GM19035 (cell line): ENCODE measurements around the gene PUS7L.
"Not testable (repeated sequence)": the region's sequence is repeated elsewhere in the genome, so short reads cannot be mapped to it uniquely, and the experiment has no call there.

ENCODE experiments used
- ATAC-seq: cut with Tn5 transposase; IDR thresholded peaks from one replicate; pipeline ENCODE4 v1.9.1; 2021; ENCODE audit not compliant: unreplicated experiment

Gene PUS7L

DNA sequence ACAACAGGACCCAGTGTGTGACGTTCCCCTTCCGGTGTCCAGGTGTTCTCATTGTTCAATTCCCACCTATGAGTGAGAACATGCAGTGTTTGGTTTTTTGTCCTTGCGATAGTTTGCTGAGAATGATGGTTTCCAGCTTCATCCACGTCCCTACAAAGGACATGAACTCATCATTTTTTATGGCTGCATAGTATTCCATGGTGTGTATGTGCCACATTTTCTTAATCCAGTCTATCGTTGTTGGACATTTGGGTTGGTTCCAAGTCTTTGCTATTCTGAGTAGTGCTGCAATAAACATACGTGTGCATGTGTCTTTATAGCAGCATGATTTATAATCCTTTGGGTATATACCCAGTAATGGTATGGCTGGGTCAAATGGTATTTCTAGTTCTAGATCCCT, 7.2 kb downstream of the PUS7L start:
- not testable (repeated sequence) for ATAC-seq

GRCh38 chr12:43750814-43751213, 7.8 kb downstream of the PUS7L start:
- no peak for ATAC-seq

- no peak for ATAC-seq
These were observed 9.6 kb downstream of the PUS7L start for GRCh38 chr12:43749016-43749415.

GRCh38 chr12:43744826-43745225, 13.8 kb downstream of the PUS7L start:
- ATAC-seq: no peak

GRCh38 chr12:43742106-43742505, 16.5 kb downstream of the PUS7L start:
- ATAC-seq: no peak

DNA sequence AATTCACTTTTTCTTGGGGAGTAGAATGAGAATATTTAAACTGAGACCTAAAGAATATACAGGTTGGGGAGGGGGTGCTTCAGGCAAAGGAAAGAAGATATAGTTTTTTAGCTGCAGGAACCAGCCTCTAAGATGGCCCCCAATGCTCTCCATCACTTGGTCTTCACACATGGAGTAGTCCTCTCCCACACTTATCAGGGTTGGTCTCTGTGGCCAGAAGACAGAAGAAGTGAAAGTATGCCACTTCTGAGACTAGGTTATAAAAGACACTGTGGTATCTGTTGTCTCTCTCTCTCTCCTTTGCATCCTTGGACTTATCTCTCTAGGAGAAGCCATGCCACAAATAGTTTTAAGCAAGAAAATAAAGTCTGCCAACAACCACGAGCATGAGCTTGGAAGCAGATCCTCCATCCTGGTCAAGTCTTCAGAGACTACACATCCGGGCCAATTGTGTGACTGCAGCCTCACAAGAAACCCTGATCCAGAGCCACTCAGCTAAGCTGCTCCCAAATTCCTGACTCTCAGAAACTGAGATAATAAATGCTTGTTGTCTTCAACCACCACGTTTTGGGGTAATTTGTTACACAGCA, 18.0 kb downstream of the PUS7L start:
- ATAC-seq: no peak

- no peak for ATAC-seq
These were observed 20.9 kb downstream of the PUS7L start for GRCh38 chr12:43737646-43738045.

GRCh38 chr12:43736927-43737440, 21.6 kb downstream of the PUS7L start:
- ATAC-seq: no peak

DNA sequence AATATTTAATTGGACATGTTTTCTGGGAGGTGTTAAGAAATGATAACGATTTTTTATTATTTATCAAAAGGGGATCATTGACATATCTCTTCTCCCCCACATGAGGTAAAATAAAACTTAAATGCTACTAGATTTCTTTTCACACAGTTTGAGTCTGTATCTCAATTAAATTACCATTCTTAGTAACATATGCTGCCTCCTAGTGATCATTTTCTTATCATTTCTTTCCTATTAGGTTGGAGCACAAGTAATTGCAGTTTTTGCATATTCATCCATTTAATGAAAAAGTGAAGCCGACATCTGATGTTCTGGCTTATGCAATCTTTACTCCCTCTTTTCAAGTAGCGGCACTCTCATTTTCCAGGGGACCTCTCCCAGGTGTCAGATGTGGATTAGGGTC, 24.9 kb downstream of the PUS7L start:
- ATAC-seq: no peak

DNA sequence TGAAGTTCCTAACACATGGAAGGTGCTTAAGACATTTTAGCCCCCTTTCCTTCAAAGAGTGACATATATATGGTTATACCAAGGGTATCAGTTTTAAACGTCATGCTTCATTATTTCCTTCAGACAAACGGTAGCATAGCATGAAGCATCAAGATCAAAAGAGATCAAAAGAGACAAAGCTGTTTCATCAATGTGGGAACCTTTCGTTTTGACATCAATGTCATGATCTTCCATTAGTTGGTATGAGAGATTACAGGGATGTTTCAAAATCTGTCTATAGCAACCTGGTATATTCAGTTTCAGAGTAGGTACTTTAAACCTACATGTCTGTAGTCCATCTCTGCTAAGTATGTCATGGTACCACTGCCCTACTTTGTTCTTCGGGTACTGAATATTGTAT, 28.3 kb downstream of the PUS7L start:
- no peak for ATAC-seq

DNA sequence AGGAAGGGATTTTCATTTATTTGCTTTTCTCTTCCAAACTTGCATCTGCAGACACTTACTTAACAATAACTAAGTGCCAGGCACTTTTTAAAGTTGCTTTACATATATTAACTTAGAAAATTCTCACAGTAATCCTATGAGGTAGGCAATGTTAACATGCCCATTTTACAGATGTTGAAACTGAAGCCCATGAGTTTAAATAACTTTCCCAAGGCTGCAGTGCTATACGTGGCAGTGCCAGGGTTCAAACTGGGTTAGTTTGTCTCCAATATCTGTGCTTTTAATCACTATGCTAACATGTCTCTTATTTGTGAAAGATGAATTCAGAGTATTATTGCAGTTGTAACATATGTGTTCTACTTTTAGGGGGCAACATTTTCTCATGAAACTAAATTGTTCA, 29.9 kb downstream of the PUS7L start:
- ATAC-seq: no peak

- no peak for ATAC-seq
These were observed 30.5 kb downstream of the PUS7L start for GRCh38 chr12:43728117-43728516.

DNA sequence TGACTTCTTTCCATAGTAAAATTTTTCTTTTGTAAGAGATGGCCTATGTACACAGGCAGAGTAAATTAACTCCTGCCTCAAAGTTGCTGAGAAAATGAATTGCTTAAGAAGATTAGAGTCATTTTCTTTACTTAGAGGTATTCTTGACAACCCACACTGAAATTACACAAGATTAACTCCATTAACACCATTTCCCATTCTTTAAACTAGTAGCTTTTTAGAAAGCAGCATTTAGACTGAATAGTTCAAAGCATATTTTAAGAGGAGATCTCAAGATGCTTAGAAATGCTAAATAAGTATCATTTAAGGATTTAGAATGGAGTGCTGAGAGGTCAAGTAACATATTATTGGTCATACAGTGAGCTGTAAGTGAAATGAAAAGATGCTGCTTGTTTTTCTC, 35.5 kb downstream of the PUS7L start:
- no peak for ATAC-seq

GRCh38 chr12:43722621-43723020, 36.0 kb downstream of the PUS7L start:
- ATAC-seq: no peak

- no peak for ATAC-seq
These were observed 47.2 kb downstream of the PUS7L start for GRCh38 chr12:43711348-43711747.

DNA sequence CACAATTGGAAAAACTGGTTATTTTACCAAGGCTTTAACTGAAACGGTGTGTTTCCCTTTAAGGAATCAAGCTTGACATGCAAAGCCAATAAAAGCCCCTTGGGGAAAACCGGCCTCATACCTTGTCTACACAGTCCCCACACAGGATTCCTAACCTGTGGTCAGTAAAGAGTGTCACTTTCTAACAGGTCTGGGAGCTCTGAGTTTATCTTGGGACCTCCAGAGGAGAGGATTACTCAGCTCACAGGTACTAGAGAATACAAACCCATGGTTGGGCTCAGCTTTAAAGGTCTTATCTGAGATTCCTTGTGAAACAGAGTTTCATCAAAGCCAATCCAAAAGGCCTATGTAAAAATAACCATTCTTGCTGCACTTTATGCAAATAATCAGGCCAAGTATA, 54.8 kb downstream of the PUS7L start:
- not testable (repeated sequence) for ATAC-seq

DNA sequence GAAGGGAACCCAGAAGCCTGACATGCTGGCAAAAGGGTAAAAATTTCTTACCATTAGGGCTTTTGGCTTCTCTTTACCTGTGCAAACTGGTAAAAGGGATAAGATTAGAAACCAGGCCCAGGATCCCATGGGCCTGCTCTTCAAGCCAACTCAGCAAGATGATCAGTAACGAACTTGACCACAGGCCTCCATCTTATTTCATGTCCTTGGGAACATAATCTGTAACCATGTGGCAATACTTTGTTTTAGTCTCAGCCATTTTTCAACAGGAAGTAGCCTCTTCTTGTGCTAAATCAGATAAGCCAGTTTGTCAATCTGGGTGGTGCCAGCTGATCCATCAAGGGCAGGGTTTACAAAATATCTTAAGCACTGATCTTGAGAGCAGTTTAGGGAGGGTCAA, 57.4 kb downstream of the PUS7L start:
- ATAC-seq: not testable (repeated sequence)

GRCh38 chr12:43696154-43696553, 62.4 kb downstream of the PUS7L start:
- no peak for ATAC-seq

DNA sequence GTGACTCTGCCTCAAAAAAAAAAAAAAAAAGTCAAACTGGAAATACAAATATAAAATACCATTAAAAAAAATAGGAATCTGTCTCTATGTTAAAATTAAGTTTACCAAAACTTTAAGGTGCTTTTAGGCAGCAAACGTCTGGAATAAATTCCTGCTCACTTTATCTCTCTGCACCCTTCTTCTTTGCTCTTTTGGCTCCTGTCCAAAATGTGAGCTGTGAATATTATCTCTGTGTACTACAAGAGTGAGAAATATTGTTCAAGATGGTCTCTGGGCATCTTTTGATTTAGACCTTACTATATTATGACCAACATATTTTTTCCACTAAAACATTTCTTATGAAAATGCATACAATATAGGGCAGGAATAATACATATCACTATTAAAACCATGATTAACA, 63.7 kb downstream of the PUS7L start:
- no peak for ATAC-seq

- ATAC-seq: no peak
These were observed 66.5 kb downstream of the PUS7L start for GRCh38 chr12:43692064-43692463.

DNA sequence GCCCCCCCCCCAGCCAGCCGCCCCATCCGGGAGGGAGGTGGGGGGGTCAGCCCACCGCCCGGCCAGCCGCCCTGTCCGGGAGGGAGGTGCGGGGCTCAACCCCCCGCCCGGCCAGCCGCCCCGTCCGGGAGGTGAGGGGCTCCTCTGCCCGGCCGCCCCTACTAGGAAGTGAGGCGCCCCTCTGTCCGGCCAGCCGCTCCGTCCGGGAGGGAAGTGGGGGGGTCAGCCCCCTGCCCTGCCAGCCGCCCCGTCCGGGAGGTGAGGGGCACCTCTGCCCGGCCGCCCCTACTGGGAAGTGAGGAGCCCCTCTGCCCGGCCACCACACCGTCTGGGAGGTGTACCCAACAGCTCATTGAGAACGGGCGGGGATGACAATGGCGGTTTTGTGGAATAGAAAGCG, 73.1 kb downstream of the PUS7L start:
- not testable (repeated sequence) for ATAC-seq

GRCh38 chr12:43676183-43676813, 82.3 kb downstream of the PUS7L start:
- ATAC-seq: peak; percentile 93
